ENCODE measurements around the gene PTDSS2.

Gene PTDSS2

DNA sequence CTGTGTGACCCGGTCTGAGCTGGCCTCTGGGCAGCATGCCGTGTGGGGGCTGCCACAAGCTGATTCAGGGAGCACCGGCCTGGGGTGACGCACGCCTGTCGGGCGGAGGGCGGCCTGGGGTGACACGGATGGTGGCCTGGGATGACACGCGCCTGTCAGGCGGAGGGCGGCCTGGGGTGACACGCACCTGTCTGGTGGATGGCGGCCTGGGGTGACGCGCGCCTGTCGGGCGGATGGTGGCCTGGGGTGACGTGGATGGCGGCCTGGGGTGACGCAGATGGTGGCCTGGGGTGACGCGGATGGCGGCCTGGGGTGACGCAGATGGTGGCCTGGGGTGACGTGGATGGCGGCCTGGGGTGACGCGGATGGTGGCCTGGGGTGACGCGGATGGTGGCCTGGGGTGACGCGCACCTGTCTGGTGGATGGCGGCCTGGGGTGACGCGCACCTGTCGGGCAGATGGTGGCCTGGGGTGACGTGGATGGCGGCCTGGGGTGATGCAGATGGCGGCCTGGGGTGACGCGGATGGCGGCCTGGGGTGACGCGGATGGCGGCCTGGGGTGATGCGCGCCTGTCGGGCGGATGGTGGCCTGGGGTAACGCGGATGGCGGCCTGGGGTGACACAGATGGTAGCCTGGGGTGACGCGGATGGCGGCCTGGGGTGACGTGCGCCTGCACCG, 21.5 kb downstream of the PTDSS2 start:
- DNase-seq, result no peak

GRCh38 chr11:472272-472671, 22.2 kb downstream of the PTDSS2 start:
- no peak for DNase-seq

GRCh38 chr11:472816-473215, 22.7 kb downstream of the PTDSS2 start:
- no peak for DNase-seq

DNA sequence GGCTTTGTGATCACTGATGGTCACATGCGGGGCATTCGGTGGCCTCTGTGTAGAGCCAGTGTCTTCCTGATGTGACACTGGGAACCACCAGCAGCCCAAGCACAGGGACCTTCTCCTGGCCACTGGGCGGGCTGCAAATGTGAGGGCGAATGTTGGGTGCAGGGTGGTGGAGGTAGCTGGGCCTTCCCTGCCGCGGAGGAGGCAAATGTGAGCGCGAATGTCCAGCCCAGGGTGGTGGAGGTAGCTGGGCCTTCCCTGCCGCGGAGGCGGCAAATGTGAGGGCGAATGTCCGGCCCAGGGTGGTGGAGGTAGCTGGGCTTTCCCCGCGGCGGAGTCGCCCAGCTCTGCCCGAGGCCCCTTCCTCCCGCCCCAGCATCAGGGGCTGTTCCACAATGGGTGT, 23.3 kb downstream of the PTDSS2 start:
- DNase-seq, result no peak

- no peak for DNase-seq
Observed at GRCh38 chr11:473962-474785, 24.1 kb downstream of the PTDSS2 start.

DNA sequence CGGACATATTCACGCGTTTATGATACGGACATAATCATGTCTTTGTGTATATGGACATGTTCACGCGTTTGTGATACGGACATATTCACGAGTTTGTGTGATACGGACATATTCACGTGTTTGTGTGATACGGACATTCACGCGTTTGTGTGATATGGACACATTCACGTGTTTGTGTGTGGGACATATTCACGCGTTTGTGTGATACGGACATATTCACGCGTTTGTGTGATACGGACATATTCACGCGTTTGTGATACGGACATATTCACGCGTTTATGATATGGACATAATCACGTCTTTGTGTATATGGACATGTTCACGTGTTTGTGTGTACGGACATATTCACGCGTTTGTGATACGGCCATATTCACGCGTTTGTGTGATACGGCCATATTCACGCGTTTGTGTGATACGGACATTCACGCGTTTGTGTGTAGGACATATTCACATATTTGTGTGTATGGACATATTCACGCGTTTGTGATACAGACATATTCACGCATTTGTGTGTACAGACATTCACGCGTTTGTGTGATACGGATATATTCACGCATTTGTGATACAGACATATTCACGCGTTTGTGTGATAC, 24.9 kb downstream of the PTDSS2 start:
- no peak for DNase-seq

DNA sequence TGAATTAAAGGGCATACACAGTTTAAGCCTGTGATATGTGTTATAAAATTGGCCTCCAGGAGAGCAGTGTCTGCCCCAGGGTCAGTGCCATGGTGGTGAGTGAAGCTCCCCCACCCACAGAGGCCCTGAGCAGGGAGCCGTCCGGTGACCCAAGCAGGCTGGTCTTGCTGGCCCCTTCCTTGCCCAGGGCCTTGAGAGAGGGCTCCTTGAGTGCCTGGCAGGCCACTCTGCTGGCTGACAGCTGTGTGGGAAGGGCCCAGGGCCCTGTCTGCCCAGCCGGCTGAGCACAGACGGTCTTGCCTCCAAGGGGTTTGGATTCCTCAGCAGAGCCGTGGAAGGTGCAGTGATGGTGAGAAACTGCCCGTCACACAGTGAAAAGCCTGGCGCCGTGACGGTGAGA, 25.9 kb downstream of the PTDSS2 start:
- no peak for DNase-seq

DNA sequence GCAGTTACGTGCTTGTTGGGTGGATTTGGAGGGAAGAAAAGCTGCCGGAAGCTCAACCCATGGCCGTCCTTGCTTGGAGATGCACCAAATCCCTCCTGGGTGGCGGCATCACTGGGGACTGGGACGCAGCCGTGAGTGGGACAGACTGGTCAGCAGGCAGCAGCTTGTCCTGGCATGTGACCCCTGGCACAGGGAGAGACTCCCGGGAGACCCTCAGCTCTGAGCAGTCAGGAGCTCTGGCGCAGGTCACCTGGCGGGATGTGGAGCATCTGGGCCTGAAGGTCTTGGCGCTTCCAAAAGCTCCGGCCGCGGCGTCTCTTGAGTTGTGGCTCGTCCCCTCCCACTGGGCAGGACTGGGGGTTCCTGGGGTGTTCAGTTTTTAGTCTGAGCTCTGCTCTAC, 26.3 kb downstream of the PTDSS2 start:
- no peak for DNase-seq

DNA sequence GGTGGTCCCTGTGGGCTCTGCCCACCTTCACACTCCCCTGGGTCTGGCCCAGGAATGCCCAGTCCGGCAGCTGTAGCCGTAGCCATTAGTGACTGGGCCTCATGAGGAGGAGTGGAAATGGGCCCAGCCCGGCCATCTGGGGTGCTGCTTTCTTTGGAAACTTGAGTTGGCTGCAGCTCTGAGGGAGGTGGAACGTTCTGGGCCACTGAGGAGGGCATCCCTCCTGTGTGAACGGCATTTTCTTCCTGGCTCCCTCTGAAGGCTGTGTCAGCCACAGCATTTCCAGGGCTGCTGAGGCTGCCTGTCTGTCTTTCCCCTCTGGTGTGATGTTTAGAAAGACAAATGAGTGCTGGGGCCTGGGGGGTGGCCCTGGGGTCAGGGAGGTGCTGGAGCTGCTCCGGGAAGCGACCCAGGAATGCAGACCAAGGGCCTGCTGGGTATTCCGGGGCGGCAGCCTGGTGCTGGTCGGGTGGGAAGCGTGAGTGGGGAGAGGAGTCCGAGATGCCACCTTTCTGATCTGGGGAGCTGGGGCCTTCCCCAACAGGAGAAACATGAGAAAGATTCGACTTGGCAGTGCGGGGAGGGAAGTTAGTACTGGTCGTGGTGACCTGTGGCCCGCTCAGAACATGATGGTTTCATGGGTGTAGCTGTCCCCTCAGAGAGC, 27.1 kb downstream of the PTDSS2 start:
- DNase-seq, result no peak

- DNase-seq, result no peak
Observed at GRCh38 chr11:479311-479710, 29.2 kb downstream of the PTDSS2 start.

DNA sequence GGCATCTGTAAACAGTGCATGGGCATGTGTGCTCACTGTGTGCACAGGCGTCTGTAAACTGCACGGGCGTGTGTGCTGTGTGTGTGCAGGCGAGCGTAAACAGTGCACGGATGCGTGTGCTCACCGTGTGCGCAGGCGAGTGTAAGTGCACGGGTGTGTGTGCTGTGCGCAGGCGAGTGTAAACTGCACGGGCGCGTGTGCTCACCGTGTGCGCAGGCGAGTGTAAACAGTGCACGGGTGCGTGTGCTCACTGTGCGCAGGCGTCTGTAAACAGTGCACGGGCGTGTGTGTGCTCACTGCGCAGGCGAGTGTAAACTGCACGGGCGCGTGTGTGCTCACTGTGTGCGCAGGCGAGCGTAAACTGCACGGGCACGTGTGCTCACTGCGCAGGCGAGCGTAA, 34.5 kb downstream of the PTDSS2 start:
- no peak for DNase-seq

GRCh38 chr11:486189-486588, 36.1 kb downstream of the PTDSS2 start:
- DNase-seq, result no peak

DNA sequence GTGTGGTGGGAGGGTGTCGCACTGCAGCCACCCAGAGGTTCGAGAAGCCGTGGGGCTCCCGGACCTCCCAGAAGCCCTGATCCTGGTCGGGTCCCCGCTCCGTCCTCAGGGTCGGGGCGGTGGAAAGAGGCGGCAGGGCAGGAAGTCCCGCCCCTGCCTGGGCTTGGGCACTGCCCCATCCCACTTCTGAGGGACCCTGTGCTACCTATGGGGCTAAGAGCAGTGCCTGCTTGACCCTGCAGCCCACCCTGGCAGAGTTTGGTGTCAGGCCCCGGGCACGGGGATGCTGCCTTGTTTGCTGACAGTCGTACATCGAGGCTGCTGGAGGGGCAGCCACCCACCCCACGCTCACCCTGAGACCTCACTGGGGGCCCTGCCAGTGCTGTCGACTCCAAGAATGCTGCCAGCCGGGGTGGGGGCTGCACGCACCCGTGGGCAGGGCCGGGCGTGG, 37.5 kb downstream of the PTDSS2 start:
- DNase-seq, result no peak

DNA sequence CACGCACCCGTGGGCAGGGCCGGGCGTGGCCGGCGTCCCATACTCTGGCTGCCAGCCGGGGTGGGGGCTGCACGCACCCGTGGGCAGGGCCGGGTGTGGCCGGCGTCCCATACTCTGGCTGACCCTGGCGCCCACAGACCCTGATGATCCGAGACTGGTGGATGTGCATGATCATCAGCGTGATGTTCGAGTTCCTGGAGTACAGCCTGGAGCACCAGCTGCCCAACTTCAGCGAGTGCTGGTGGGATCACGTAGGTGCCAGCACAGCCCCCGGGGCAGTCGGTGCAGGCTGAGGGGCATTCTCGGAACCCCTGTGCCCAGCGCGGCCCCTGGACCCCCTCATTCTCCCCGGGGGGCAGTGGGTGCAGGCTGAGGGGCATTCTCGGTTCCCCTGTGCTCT, 38.0 kb downstream of the PTDSS2 start:
- no peak for DNase-seq

GRCh38 chr11:488579-488978, 38.5 kb downstream of the PTDSS2 start:
- DNase-seq, result no peak

DNA sequence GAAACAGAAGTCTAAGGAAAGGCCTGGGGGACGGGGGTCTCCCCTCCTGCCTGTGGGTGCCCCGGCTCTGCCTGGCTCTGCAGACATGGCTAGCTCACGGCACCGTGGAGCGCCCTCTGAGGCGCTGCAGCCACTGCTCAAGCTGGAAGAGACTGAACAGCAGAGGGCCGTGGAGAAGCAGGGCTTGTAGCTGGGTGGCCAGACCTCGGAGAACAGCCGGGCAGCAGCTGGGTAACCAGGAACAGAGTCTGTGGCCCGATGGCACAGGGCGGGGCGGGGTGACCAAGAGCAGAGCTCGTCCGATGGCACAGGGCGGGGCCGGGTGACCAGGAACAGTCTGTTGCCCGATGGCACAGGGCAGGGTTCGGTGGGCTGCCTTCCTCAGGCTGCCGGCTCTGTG, 38.9 kb downstream of the PTDSS2 start:
- no peak for DNase-seq

- no peak for DNase-seq
Observed at GRCh38 chr11:489610-490185, 39.6 kb downstream of the PTDSS2 start.

- no peak for DNase-seq
Observed at GRCh38 chr11:490186-490929, 40.3 kb downstream of the PTDSS2 start.

- no peak for DNase-seq
Observed at GRCh38 chr11:490930-491260, 40.8 kb downstream of the PTDSS2 start.

DNA sequence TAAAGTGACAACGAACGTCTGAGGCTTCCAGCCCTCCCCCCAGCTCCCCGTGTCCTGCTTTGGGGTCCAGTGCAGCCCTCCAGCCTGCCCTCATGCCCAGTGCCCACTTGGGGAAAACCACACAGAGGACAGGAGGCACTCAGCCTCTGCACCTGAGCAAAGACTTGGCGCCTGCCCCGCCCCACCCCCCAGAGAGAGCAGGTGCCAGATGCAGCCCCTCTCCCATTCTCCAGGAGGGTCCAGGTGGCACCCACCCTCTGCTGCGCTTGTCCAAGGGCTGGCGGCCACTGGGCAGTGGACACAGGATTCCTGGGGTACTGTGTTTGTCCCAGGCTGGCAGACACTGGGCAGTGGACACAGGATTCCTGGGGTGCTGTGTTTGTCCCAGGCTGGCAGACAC, 41.3 kb downstream of the PTDSS2 start:
- no peak for DNase-seq

DNA sequence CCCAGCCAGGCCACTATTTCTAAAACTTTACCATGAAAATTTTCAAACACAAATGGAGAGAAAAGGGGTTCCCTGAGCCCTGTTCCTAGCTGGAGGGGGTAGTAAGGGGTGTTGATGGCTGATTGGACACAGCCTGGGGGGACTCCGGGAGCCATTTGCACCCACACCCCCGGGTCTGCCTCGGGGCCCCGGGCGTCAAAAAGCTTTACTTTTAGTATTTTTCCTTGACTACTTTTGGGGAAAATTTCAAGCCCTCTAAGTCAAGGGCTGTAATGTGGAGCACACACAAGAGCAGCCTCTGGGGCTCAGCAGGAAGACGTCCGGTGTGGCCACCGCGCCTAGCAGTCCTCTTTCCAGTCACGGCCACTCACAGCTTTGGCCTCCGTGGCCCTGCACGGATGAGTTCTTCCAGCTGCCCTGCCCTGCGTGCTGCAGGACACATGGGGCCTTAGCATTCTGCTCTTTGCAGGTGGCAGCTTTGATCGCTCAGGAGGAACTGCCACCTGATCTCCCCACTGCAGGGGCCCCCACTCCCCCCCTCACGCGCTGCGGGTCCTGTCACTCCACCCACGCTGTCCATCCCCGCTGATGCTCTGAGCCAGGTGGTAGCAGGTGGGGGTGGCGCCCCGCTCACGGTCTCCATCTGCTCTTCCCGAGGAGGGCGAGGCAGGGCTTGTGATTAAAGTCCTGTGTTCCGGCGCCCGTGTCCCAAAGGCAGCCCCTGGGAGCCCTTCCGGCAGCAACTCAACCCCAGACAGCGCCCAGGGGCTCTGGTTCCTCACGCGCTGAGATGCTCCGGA, 42.5 kb downstream of the PTDSS2 start:
- no peak for DNase-seq

Measured in inflammatory macrophage treated with lipopolysaccharide for 4 hours (primary cell).